Measurements from ENCODE around the gene SCN10A.

The SCN10A gene

GRCh38 chr3:38773528-38773927 lies 42.5 kb downstream of the SCN10A start:
- no peak for DNase-seq (ENCODE audit: low read depth)

DNA sequence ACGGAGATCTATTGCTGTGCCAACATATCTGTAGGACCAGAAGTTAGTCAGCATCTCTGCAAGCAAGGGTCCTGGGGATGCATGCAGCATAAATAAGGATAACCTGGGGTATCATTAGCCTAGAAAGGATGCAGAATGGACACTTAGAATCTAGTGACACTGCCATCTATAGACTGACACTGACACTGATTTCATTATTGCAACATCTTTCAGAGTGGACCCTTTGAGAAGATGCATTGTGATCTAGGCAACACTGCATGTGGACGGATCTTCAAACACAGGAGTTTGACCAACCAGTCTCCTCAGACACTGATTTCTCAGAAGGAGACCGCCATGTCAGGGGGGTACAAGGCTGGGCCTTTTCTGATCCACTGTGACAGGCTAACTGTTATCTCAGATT lies 52.4 kb downstream of the SCN10A start:
- no peak for DNase-seq (ENCODE audit: low read depth)

DNA sequence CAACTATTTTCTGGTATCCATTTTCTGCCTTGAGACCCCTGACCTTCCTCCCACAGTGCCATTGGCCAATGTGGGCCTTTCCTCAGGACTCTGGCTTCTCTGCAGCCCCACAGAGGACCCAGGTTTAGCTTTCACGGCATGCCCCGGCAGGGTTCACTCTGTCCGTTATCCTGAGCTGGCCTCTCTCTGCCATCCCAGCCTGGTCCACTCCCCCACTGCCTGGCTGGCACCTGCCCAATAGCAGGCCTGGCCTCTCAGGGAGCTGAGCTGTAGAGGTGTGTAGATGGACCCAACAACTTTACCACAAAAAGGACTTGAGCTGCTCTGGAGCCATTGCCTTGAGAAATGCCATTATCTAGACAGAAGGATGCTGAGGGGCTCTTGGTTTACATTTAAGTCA lies 57.5 kb downstream of the SCN10A start:
- no peak for DNase-seq (ENCODE audit: low read depth)

DNA sequence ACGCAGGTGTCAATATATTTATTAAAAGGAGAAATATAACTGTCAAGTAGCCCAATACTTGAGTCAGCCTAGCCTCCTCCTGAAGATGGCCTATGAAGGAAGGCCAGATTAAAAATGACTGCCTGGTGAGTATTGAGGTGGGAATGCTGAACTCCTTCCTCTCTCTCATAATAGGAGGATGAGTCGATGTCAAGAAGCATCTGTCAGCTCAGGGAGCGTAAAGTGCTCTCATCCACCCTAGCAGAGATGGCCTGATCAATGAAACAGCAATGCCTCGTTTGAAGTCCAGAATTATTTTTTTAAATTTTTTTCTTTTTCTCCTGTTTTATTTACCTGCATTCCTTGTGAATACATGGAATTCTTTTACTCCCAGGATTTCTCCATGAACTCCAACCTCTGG lies 58.3 kb downstream of the SCN10A start:
- no peak for DNase-seq (ENCODE audit: low read depth)

- no peak for DNase-seq (ENCODE audit: low read depth)
Observed at GRCh38 chr3:38756892-38757291, 59.1 kb downstream of the SCN10A start.

GRCh38 chr3:38755130-38755529 lies 60.9 kb downstream of the SCN10A start:
- DNase-seq (ENCODE audit: low read depth), result no peak

GRCh38 chr3:38746641-38747040 lies 69.4 kb downstream of the SCN10A start:
- no peak for DNase-seq (ENCODE audit: low read depth)

DNA sequence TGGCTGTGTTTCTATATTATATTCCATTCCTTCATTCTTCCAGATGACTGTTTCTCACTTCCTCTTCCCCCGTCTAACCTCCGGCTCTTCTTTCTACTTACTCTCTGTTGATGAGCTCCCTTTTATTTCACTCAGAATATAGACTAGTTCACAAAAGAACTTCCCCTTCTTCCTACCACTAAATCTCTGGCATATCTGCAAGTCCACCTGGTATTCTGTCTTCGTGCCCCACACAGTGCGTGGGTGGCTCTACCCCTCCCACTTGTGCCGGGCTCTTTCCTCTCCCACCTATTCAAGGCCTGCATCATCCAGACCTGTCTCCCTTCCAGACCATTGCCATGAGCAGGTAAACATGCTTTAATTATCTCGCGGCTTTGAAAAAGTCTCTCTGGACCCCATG lies 73.0 kb downstream of the SCN10A start:
- DNase-seq (ENCODE audit: low read depth), result no peak

- no peak for DNase-seq (ENCODE audit: low read depth)
Observed at GRCh38 chr3:38742550-38742949, 73.5 kb downstream of the SCN10A start.

- no peak for DNase-seq (ENCODE audit: low read depth)
Observed at GRCh38 chr3:38740537-38740936, 75.5 kb downstream of the SCN10A start.

DNA sequence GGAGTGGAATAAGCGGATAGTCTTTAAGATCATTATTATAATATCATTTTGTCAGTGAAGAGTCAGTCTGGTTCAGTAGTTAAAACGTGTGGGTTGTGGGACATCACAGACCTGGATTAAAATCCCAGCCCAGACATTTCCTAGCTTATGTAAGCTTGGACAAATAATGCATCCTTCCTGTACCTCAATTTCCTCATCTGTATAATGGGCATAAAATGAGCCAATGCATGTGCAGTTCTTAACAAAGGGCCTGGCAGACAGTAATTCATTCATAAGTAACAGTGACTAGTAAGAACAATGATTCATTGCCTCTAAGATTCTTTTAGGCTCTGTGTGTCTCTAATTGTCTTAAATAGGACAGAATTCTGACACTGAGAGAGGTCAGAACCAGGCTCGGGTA lies 76.1 kb downstream of the SCN10A start:
- DNase-seq (ENCODE audit: low read depth), result no peak

DNA sequence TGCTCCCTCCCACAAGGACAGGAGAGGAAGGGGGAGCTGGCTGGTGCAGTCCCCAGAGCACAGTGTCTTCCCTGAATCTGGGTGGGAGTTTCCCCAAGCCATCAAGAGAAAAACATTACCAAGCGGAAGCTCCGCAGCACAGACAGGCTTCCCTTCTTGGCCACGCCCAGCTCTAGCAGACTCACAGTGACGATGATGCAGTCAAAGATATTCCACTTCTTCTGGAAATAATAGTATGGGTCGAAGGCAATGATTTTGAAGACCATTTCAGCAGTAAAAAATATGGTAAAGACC lies 76.7 kb downstream of the SCN10A start:
- no peak for DNase-seq (ENCODE audit: low read depth)

DNA sequence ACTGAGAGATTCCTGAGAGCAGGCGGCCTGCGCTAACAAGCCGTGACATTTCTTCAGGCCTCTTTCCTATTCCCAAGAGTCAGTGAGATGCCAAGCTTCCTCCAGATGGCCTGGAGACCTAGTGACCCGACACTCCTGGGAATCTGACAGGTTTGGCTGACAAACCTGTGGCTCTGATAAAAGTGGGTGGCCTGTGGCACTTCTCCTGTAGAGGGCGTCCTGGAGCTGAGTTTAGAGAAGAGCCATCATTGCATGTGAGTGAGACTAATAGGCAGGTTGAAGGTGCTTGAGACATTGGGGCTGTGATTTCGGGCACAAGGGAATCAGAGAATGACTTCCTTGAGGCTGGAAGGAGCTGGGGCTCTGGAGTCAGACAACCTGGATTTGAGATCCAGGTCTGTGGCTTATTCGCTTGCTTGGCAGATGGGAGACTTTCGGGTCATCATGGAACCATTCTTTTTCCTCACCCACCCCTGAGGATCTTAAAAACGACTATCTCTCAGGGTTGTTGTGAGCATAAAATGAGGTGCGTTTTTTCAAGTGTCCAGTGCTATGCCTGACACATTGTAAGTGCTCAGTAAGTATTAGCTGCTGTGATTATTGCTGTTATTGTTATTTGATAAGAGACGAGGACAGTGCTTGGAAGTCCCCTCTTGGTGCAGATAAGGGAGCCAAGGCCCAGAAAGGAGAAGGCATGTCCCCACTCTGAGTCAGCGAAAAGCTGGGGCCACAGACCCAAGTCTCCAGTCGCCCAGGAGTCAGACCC lies 77.2 kb downstream of the SCN10A start:
- no peak for DNase-seq (ENCODE audit: low read depth)

DNA sequence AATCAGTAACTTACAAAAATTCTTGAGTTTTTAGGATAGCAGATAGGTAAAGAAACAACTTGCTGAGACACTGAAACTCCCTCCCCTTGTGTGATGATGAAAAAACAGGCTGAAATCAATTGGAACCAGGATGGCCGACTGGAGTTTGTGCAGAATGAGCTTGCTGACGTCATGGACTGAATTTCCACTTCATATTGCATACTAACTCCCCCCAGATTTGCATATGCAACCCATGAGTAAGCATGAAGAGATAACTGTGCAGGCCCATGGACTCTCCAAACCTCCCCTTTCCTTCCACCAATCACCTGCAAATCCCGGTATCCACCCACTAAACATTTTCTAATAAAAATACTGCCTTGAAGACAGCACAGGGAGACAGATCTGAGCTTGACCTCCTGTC lies 84.5 kb downstream of the SCN10A start:
- DNase-seq (ENCODE audit: low read depth), result no peak

- no peak for DNase-seq (ENCODE audit: low read depth)
Observed at GRCh38 chr3:38730281-38730680, 85.7 kb downstream of the SCN10A start.

GRCh38 chr3:38728008-38728407 lies 88.0 kb downstream of the SCN10A start:
- no peak for DNase-seq (ENCODE audit: low read depth)

- no peak for DNase-seq (ENCODE audit: low read depth)
Observed at GRCh38 chr3:38726751-38727150, 89.3 kb downstream of the SCN10A start.

DNA sequence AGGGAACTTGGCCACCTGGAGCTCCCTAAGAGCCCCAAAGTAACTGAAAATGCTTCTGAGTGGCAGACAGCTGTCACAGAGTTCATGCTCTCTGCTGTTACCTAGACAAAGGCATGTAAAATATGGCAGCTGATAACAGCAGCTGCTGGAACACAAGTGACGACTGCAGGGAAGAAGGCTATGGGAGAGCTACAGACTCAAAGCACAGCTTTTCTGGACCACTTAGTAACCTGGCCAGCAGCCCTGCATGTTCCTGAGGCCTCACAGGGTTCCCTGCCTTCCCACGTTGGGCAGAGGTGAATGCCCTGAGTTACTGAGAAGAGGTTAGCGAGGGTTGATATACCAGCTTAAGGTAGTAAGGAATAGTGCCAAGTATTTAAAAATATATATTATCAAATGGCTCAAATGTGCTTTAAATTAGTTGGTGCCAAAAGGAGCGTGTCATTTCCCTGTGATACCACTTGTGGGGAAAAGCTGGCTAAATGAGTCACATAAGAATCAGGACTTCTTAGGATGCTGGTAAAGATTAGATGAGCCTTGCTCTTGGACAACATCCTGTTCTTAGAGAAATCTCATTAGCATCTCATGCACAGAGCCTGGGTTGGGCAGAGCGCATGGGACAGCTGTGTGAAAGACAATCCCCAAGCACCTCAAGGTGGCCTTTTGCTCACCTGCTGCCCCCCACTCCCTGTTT lies 90.1 kb downstream of the SCN10A start:
- DNase-seq (ENCODE audit: low read depth), result no peak

DNA sequence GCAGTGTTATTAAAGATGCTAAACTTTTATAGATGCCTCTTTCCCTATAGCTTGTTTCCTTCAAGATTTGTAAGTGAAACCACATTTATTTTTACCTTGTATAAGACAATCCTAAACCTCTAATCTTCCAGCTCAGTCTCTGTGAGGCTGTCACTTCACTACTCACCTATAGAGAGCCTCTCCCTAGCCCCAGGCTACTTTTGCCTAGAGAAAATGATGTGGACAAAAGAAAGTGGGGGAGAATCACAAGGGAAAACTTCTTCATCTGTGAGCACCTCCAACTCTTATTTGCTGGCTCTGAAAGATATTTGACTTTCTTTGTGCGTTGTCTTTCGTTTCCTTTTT lies 91.7 kb downstream of the SCN10A start:
- no peak for DNase-seq (ENCODE audit: low read depth)

DNA sequence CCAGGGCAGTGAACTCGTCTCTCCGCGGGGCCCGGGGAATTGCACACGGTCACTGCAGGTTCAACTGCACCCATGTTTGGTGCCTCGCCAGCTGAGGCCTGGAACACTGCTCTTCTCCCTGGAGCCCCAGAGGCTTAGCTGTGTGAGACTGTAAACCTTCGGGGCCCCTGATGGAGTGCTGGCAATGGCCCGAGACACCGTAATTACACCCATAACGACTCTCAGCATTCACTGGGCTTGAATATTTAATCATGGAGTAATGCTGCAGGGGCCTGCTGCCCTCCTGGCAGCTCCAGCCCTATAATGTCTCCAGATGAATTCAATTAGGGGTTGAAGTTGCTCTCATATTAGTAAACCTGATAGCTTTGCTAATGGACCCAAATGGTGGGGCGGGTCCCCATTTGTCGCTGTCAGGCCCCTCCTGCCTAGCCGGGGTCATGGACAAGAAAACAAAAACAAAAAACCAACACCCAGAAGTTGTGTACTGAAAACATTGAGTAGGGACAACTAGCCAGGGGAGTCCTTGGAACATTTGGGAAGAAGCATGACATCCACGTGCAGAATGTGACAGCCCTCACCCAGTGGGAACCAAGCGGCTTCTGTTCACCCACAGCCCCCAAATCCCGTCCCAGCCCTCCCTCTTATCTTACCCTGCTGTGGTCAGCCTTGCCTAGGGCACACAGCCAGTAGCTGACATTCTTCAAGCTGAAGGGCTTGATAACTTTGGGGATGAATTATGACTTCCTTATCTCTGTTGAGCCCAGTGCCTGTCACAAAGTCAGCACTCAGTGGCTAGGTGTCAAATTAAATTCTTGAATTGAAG lies 92.2 kb downstream of the SCN10A start:
- DNase-seq (ENCODE audit: low read depth), result no peak

GRCh38 chr3:38722781-38723568 lies 93.0 kb downstream of the SCN10A start:
- no peak for DNase-seq (ENCODE audit: low read depth)

DNA sequence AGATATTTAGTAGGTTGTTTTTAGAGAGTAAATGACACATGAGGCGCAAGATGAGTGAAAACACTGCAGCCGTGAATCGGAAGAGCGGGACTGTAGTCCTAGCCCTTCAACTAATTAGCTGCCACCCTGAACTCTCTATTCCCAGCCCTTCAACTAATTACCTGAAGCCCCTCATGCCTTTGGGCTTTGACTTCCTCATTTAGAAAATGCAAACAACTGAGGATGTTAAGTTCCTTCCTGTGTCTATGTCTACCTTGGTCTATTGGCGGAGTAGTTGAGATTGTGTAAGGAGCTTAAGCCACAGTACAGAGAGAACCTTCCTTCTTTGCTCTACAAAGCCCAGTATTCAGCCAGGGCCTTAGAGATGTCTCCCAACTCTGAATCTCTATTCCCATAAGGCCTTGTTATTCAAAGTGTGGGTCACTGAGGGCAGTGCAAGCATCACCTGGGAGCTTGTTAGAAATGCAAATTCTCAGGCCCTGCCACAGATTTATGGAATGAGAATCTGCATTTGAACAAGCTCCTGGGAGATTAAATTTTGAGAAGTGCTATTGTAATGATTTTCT lies 94.7 kb downstream of the SCN10A start:
- no peak for DNase-seq (ENCODE audit: low read depth)
